SH-SY5Y (cell line): ENCODE measurements around the gene TRIM66.

ENCODE experiments used
- GATA2 ChIP-seq: IDR thresholded peaks from 2 replicates; pipeline ENCODE4 v1.6.1; 2011; ENCODE audit warnings: mild to moderate bottlenecking, low read depth, low read length
- GATA3 ChIP-seq: IDR thresholded peaks from 2 replicates; pipeline ENCODE4 v1.6.1; 2011; ENCODE audit warnings: low read depth, mild to moderate bottlenecking, low read length, moderate library complexity

GRCh38 chr11:8704136-8704535, 21.7 kb upstream of the TRIM66 start:
- no peak for TF ChIP-seq GATA3
- no peak for TF ChIP-seq GATA2
